NOMO-1 treated with DMSO at 0.1 percent for 48 hours (cell line): Measurements from ENCODE around the gene HVCN1.
"Not testable (repeated sequence)": the region's sequence is repeated elsewhere in the genome, so short reads cannot be mapped to it uniquely, and the experiment has no call there.

Experiments
- DNase-seq: peaks from one replicate; lab custom pipeline; 2025; ENCODE audit not compliant: unreplicated experiment; lab: John Stamatoyannopoulos, UW

The HVCN1 gene

GRCh38 chr12:110668480-110669192, 20.3 kb downstream of the HVCN1 start:
- DNase-seq = no peak

- DNase-seq = no peak
Observed at GRCh38 chr12:110667671-110668070, 21.2 kb downstream of the HVCN1 start.

DNA sequence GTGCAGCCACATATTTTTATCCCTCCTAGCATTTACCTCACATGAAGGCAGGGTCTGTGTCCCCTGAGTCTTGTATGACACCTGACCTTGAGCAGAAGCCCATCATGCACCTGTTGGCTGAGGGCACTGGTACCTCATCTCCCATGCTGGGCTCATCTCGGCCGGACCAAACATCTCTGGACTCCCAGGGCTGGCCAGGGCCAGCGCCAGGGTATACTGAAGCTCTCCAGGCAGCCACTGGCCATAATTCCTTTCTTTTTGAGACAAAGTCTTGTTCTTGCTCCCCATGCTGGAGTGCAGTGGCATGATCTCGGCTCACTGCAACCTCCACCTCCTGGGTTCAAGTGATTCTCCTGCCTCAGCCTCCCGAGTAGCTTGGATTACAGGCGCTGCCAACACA, 22.0 kb downstream of the HVCN1 start:
- DNase-seq = no peak

DNA sequence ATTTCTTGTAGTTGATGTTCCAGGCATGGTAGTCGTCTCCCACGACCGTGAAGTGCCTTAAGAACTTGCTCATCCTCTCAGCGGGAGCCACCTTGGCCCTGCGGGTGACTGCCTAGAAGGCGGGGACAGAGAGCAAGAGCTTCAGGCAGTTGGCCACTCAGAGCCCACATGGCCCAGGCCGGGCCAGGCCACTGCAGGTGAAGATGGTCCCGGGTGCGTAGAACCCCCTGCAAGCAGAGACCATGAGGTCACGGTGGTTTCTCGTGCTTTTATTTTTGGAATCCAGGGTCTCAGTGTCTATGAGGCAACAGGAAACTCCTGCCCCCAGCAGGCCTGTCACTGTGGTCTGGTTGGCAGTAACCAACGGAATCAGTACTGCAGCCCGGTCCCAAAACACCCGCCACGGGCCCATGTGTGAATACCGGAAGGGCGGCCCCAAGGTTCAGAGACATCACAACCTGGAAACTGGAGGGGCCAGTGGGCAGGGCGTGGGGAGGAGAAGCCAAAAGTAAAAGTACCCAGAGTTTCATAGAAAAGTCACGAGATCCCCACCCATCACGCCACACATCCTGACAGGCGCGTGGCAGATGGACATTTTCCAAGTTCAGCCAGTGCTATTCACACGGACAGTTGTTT, 27.5 kb downstream of the HVCN1 start:
- DNase-seq = peak; percentile 86

GRCh38 chr12:110658878-110659277, 30.0 kb downstream of the HVCN1 start:
- no peak for DNase-seq

GRCh38 chr12:110658242-110658641, 30.7 kb downstream of the HVCN1 start:
- DNase-seq = no peak

DNA sequence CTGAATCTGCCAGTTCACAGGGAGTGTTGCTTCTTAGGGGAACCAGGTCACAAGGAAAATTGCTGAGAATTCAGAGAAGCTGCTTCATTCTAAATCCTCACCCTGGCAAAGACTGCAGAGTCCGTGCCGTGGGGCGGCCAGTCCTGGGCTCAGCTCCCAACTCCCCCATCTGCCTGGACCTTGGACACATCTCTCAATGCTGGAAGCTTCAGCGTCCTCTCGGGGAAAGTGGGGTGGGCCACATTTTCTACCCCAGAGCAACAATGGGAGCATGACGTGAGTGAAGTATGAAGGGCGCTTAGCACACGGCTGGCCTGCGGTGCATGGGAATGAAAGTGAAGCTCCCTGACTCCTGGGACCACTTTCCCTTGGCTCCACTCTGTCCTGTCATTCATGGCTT, 31.2 kb downstream of the HVCN1 start:
- DNase-seq = no peak

- no peak for DNase-seq
Observed at GRCh38 chr12:110656071-110656655, 32.8 kb downstream of the HVCN1 start.

- not testable (repeated sequence) for DNase-seq
Observed at GRCh38 chr12:110654238-110654637, 34.7 kb downstream of the HVCN1 start.

DNA sequence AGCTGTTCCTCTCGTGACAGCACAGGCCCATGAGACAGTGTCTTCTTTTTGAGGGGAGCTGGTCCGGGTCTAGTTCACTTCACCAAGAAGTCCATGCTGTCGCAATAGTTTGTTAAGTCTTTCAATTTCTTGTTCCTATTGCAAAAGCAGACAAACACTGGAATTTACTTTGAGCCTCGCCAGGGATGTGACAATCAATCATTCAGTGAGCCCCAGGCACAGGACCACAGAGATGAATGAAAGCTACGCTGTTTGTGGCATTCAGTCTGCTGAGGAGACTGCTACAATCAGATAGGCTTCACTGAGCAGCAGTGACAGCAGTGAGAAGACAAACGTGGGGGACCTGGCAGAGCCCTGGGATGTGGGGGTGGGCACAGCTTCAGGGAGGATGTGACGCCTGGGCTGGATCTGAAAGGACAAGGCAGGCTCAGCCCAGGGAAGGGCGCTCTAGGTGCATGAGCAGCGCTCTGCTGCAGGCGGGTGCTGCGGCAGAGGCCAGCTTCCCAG, 39.5 kb downstream of the HVCN1 start:
- peak; percentile 27 for DNase-seq

GRCh38 chr12:110647631-110648040, 41.3 kb downstream of the HVCN1 start:
- no peak for DNase-seq

GRCh38 chr12:110641521-110641920, 47.4 kb downstream of the HVCN1 start:
- no peak for DNase-seq

DNA sequence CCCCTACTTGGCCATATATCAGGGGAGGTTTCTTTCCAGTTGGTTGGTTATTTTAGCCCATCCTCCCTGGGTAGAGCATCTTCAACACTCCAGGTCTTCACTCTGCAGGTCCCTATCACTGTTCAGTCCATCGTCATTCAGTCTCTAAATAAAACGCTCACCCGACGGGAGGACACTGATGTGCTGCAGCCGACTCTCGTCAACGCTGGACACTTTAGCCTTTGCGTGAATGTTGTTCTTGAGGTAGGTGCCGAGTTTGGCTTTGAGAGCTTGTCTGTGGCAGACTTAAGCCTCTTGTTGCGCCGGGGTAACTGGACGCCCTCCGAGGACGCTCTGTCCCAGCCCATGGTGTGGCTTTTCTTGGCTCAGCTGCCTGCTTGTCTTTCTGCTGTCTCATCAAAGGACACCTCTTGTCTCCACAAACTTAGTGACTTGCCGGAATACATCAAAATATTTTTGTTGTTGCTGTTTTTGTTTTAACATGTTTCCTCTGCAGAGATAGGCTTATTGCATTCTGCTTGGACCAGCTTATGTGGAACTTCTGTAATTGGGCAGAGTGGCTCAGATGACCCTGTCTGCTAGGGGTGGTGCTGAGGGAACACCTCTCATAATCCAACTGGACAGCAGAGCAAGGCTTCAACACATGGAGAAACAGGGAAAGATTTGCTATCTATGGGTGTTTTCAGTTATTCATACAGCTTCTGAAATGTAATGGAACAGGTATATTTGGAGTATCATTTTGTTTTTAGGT, 48.5 kb downstream of the HVCN1 start:
- no peak for DNase-seq

DNA sequence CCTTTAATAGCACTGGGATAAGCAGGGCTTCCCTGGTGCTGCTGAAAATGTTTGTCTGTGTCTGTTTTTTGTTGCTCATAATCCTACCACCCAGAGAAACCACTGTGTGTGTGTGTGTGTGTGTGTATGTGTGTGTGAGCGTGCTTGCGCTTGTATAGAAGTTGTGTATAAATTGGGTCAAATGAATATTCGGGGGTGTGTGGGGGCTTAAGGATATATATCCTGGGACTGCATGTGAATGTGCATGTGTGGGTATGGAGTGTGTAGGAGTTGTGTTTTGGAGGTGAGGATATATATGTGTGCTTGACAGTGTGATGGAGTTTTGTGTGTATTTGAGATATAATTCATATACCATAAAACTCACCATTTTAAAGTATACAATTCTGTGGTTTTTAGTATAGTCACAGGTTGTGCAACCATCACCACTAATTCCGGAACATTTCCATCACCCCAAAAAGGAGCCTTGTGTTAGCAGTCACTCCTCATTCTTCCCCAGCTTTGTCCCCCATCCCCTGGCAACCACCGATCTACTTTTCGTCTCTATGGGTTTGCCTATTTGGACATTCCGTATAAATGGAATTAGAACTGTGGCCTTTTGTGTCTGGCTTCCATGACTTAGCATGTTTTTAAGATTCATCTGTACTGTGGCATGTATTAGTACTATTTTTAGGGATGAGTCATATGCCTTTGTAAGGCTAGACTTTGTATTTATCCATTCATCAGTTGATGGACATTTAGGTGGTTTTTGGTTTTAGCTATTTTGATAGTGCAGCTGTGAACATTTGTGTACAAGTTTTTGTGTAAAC, 49.4 kb downstream of the HVCN1 start:
- peak; percentile 84 for DNase-seq

- no peak for DNase-seq
Observed at GRCh38 chr12:110638796-110639195, 50.1 kb downstream of the HVCN1 start.

DNA sequence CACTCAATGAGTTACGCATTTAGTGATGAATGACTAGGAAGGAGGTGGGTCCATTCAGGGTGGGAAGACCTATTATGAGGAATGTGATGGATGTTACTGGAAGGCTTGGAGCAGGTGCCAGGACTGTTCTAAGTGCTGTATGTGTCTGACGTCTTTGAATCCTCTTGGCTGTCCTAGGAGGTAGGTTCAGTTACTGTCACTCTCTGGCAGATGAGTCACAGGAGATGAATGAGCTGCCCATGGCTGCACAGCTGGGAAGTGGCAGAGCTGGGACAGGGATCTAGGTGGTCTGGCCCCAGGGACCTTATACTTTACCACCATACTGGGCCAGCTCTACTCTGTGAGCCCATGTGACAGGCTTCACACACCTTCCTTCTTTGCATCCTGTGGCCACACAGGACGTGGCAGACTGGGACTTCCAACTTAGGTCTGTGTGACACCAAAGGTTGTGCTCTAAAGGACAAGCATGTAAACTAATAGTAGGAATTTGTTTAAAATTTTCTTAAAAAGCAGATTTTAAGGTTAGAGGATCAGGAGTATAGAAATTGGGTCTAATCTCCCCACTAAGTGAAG, 51.0 kb downstream of the HVCN1 start:
- DNase-seq = no peak

DNA sequence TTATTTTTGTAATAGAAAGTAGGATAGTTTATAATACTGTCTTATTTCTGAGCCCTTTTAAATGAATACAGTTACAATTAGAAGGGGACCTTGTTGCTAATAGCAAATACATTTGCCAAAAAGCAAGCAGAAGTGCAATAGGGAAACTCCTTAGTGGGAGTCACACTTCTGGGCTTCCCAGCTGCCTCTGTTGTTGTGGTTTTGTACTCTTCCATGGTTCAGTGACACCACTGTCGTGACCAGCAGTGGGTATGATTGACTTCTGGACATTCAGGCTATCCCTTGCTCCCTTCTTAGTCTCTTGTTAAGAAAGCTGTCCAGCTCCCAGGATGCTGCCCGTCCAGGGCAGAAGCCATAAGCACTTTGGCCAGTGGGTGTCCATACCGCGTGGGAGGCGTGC, 52.4 kb downstream of the HVCN1 start:
- DNase-seq = no peak

- no peak for DNase-seq
Observed at GRCh38 chr12:110635055-110635454, 53.9 kb downstream of the HVCN1 start.

- peak; percentile 53 for DNase-seq
Observed at GRCh38 chr12:110627500-110628195, 61.3 kb downstream of the HVCN1 start.

- no peak for DNase-seq
Observed at GRCh38 chr12:110622582-110622981, 66.3 kb downstream of the HVCN1 start.
